HepG2 (cell line): ENCODE results near the gene KIAA0825. TPM values are rescaled to one million over a fixed set of nuclear protein-coding genes. Genes with fewer than 3 reads are reported as not detected.

Experiments used
- CBFB ChIP-seq: sonication (generic); formaldehyde crosslinking; IDR thresholded peaks from 2 replicates; pipeline ENCODE4 v1.4.0; 2020; ENCODE audit warnings: missing genetic modification reagents
- EHMT2 ChIP-seq: fragments of 200-600 bp; sonication (generic); IDR thresholded peaks from 2 replicates; pipeline ENCODE4 v1.7.0; 2017; ENCODE audit warnings: antibody characterized with exemption, low read depth, low read length, borderline replicate concordance
- GABPA ChIP-seq, 2 experiments: IDR thresholded peaks; 2 replicates each; pipeline ENCODE4 v1.6.1; 2011 to 2016; ENCODE audit warnings: low read depth in 2 of 2, low read length in 1 of 2, missing biosample characterization in 1 of 2, missing genetic modification characterization in 1 of 2
- HDAC2 ChIP-seq: sonication (generic); formaldehyde crosslinking; IDR thresholded peaks from 2 replicates; pipeline ENCODE4 v1.4.0; 2020; ENCODE audit warnings: missing genetic modification reagents
- HIVEP1 ChIP-seq: sonication (generic); formaldehyde crosslinking; IDR thresholded peaks from 2 replicates; pipeline ENCODE4 v1.4.0; 2020; ENCODE audit warnings: mild to moderate bottlenecking, missing genetic modification reagents
- KDM5A ChIP-seq: fragments of 200-600 bp; sonication (generic); IDR thresholded peaks from 2 replicates; pipeline ENCODE4 v1.7.0; 2018; ENCODE audit warnings: antibody characterized with exemption, mild to moderate bottlenecking, low read length, borderline replicate concordance
- NR1H2 ChIP-seq: sonication (generic); formaldehyde crosslinking; IDR thresholded peaks from 2 replicates; pipeline ENCODE4 v1.8.1; 2022; ENCODE audit warnings: low read depth, missing genetic modification reagents, borderline replicate concordance
- RBM22 ChIP-seq: fragments of 200-400 bp; formaldehyde crosslinking; optimal IDR thresholded peaks from 2 replicates; pipeline ENCODE3; 2017; ENCODE audit warnings: mild to moderate bottlenecking, low read length, moderate library complexity
- RFX3 ChIP-seq: IDR thresholded peaks from 2 replicates; pipeline ENCODE4 v1.6.1; 2016; ENCODE audit warnings: missing biosample characterization, missing genetic modification reagents
- RFXAP ChIP-seq: sonication (generic); formaldehyde crosslinking; IDR thresholded peaks from 2 replicates; pipeline ENCODE4 v1.4.0; 2020; ENCODE audit warnings: missing genetic modification reagents, borderline replicate concordance
- SALL1 ChIP-seq: sonication (generic); formaldehyde crosslinking; IDR thresholded peaks from 2 replicates; pipeline ENCODE4 v1.8.0; 2022; ENCODE audit warnings: mild to moderate bottlenecking, missing genetic modification reagents
- SOX6 ChIP-seq, 2 experiments: fragments of 450-650 bp in 1 of 2; sonication (generic) in 1 of 2; formaldehyde crosslinking in 1 of 2; IDR thresholded peaks; 2 replicates each; pipeline versions ENCODE4 v1.4.0 to v1.6.1; 2017 to 2020; ENCODE audit warnings: antibody characterized with exemption in 1 of 2, mild to moderate bottlenecking in 1 of 2, missing genetic modification reagents in 1 of 2
- TMF1 ChIP-seq: sonication (generic); formaldehyde crosslinking; IDR thresholded peaks from 2 replicates; pipeline ENCODE4 v1.8.1; 2022; ENCODE audit warnings: low read depth, missing genetic modification reagents
- YY1 ChIP-seq: IDR thresholded peaks from 2 replicates; pipeline ENCODE4 v1.6.1; 2011; ENCODE audit warnings: low read length, low read depth, moderate library complexity, mild to moderate bottlenecking; ENCODE audit not compliant: insufficient read depth, insufficient replicate concordance
- ZBTB7B ChIP-seq: sonication (generic); formaldehyde crosslinking; IDR thresholded peaks from 2 replicates; pipeline ENCODE4 v1.4.0; 2020; ENCODE audit warnings: missing genetic modification reagents
- ZEB1 ChIP-seq: IDR thresholded peaks from 2 replicates; pipeline ENCODE4 v1.6.1; 2012; ENCODE audit warnings: mild to moderate bottlenecking, low read depth, inconsistent platforms; ENCODE audit not compliant: insufficient replicate concordance
- ZNF234 ChIP-seq: sonication (generic); formaldehyde crosslinking; conservative IDR thresholded peaks from 2 replicates; pipeline ENCODE4 v1.5.1; 2020; ENCODE audit warnings: mild to moderate bottlenecking, missing genetic modification reagents
- ZNF274 ChIP-seq: sonication (generic); formaldehyde crosslinking; IDR thresholded peaks from 2 replicates; pipeline ENCODE4 v1.5.1; 2020; ENCODE audit warnings: mild to moderate bottlenecking, missing genetic modification reagents
- ZNF383 ChIP-seq: sonication (generic); formaldehyde crosslinking; IDR thresholded peaks from 2 replicates; pipeline ENCODE4 v1.4.0; 2020; ENCODE audit warnings: missing genetic modification reagents, mild to moderate bottlenecking, borderline replicate concordance
- ZNF468 ChIP-seq: sonication (generic); formaldehyde crosslinking; IDR thresholded peaks from 2 replicates; pipeline ENCODE4 v1.8.0; 2022; ENCODE audit warnings: mild to moderate bottlenecking, moderate library complexity, missing genetic modification reagents
- ZNF556 ChIP-seq: sonication (generic); formaldehyde crosslinking; IDR thresholded peaks from 2 replicates; pipeline ENCODE4 v1.4.0; 2020; ENCODE audit warnings: mild to moderate bottlenecking, missing genetic modification reagents, borderline replicate concordance
- polyA plus RNA-seq, 8 experiments: library from polyadenylated mRNA; depleted of rRNA in 3 of 8; stranded (reverse) in 7 of 8; unstranded in 1 of 8; fragments of >200 nt; fragmentation: Illumina TruSeq in 4 of 8; extraction: Trizol in 4 of 8; gene quantifications; 2 replicates each; pipeline versions ENCODE4 v1.2.1 to v1.2.3, GENCODE V29; 2011 to 2016; ENCODE audit warnings: low read depth in 4 of 8, missing spikeins in 1 of 8, mixed read lengths in 1 of 8; ENCODE audit not compliant: insufficient read depth in 1 of 8
- total RNA-seq, 5 experiments: library from RNA; depleted of rRNA; stranded (reverse); fragments of >200 nt; fragmentation: Illumina TruSeq; extraction: Trizol; gene quantifications; 2 replicates each; pipeline ENCODE4 v1.2.3, GENCODE V29; 2016; ENCODE audit warnings: low read depth in 1 of 5
- TF ChIP-seq, protein P1 (sequence below): sonication (generic); formaldehyde crosslinking; IDR thresholded peaks from 2 replicates; pipeline ENCODE4 v1.4.0; 2020; ENCODE audit warnings: missing genetic modification reagents
- TF ChIP-seq, protein P2 (sequence below): sonication (generic); formaldehyde crosslinking; IDR thresholded peaks from 2 replicates; pipeline ENCODE4 v1.4.0; 2020; ENCODE audit warnings: missing genetic modification reagents, borderline replicate concordance
- TF ChIP-seq, protein P3 (sequence below): sonication (generic); formaldehyde crosslinking; conservative IDR thresholded peaks from 2 replicates; pipeline ENCODE4 v1.4.0; 2020; ENCODE audit warnings: missing genetic modification reagents
- TF ChIP-seq, protein P4 (sequence below): sonication (generic); formaldehyde crosslinking; IDR thresholded peaks from 2 replicates; pipeline ENCODE4 v1.4.0; 2020; ENCODE audit warnings: missing genetic modification reagents

The KIAA0825 gene
- total and polyA plus RNA-seq, 2 of the 13 experiments (the other 11 are each of a cell fraction or from before 2014, with no cell fraction given) = 0.05 to 0.51 TPM

DNA sequence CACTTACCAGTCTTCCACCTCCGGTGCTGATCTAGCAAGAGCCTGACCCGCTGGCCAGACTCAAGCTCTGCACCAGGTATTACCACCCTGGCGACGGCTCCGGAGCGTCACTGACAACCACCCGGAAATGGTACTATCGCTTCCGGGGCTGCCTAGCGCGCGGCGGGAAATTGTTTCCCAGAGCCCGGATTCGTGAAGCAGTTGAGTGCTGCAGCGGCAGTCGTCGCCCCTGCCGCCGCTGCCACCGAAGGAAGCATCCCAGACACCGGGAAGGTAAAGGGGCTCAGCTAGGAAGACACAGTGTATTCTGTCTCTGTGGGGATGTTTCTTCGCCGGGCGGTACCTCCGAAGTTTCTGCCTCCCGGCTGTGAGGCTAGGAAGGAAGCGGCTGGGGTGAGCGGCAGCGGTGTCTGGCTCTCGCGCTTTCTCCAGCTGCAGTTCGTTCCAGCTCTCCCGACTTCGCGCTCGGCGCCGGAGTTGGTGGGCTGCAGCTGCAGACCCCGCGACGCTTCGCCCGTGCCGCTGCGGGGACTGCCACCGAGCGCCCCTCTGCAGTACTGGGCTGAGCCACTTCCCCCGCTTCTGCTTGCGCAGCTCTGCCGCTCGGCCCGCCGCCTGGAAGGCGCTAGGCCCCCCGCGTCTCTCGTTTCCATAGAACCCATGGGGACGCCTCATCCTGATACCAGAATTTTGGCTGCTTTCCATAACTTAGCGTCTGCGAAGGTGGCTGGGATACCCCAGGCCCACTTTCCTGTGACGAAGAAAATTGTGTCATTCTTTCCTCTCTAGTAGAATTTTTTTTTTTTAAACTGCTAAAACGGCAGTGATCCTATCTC is at the start of gene KIAA0825, which contains the start of gene SLF1 (continued):
- TF ChIP-seq GABPA (IDR thresholded peaks at IDR 0.05; ENCODE audit: low read depth, low read length) (peak; percentile 97), GABPA (CRISPR knock-in tag; IDR thresholded peaks at IDR 0.05; ENCODE audit: low read depth) (peak; percentile 100), ZNF468 (CRISPR knock-in tag) (no peak), RFX3 (CRISPR knock-in tag) (peak; percentile 98), ZNF383 (CRISPR knock-in tag) (no peak), YY1 (no peak), EHMT2 (no peak), ZNF274 (CRISPR knock-in tag) (peak; percentile 37; the same call in 1 of the 2 replicates), TMF1 (CRISPR knock-in tag) (no peak), HIVEP1 (CRISPR knock-in tag) (no peak), RFXAP (CRISPR knock-in tag) (peak; percentile 59), NR1H2 (CRISPR knock-in tag) (peak; percentile 24; the same call in 1 of the 2 replicates), SALL1 (CRISPR knock-in tag) (peak; percentile 46; the same call in 1 of the 2 replicates), KDM5A (peak; percentile 81), ZBTB7B (0 out of 2 replicates have a peak, but pooled peaks have one; percentile 35), HDAC2 (CRISPR knock-in tag) (peak; percentile 78), RBM22 (no peak), ZNF556 (CRISPR knock-in tag) (peak; percentile 68; the same call in 1 of the 2 replicates), ZNF234 (CRISPR knock-in tag) (no peak), SOX6 (IDR thresholded peaks at IDR 0.05) (no peak), SOX6 (CRISPR knock-in tag; IDR thresholded peaks at IDR 0.05) (peak; percentile 32), ZEB1 (no peak), CBFB (CRISPR knock-in tag) (peak; percentile 30; the same call in 1 of the 2 replicates)
- TF ChIP-seq, protein P1, sequence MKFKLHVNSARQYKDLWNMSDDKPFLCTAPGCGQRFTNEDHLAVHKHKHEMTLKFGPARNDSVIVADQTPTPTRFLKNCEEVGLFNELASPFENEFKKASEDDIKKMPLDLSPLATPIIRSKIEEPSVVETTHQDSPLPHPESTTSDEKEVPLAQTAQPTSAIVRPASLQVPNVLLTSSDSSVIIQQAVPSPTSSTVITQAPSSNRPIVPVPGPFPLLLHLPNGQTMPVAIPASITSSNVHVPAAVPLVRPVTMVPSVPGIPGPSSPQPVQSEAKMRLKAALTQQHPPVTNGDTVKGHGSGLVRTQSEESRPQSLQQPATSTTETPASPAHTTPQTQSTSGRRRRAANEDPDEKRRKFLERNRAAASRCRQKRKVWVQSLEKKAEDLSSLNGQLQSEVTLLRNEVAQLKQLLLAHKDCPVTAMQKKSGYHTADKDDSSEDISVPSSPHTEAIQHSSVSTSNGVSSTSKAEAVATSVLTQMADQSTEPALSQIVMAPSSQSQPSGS (CRISPR knock-in tag) = peak; percentile 53; the same call in 1 of the 2 replicates
- TF ChIP-seq, protein P2, sequence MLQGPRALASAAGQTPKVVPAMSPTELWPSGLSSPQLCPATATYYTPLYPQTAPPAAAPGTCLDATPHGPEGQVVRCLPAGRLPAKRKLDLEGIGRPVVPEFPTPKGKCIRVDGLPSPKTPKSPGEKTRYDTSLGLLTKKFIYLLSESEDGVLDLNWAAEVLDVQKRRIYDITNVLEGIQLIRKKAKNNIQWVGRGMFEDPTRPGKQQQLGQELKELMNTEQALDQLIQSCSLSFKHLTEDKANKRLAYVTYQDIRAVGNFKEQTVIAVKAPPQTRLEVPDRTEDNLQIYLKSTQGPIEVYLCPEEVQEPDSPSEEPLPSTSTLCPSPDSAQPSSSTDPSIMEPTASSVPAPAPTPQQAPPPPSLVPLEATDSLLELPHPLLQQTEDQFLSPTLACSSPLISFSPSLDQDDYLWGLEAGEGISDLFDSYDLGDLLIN = peak; percentile 48; the same call in 1 of the 2 replicates
- TF ChIP-seq, protein P3, sequence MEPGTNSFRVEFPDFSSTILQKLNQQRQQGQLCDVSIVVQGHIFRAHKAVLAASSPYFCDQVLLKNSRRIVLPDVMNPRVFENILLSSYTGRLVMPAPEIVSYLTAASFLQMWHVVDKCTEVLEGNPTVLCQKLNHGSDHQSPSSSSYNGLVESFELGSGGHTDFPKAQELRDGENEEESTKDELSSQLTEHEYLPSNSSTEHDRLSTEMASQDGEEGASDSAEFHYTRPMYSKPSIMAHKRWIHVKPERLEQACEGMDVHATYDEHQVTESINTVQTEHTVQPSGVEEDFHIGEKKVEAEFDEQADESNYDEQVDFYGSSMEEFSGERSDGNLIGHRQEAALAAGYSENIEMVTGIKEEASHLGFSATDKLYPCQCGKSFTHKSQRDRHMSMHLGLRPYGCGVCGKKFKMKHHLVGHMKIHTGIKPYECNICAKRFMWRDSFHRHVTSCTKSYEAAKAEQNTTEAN = 0 out of 2 replicates have a peak, but pooled peaks have one; percentile 44
- TF ChIP-seq, protein P4, sequence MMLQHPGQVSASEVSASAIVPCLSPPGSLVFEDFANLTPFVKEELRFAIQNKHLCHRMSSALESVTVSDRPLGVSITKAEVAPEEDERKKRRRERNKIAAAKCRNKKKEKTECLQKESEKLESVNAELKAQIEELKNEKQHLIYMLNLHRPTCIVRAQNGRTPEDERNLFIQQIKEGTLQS (CRISPR knock-in tag) = no peak
